ENCODE results near the gene ZSCAN30. TPM values are rescaled to one million over a fixed set of nuclear protein-coding genes. Genes with fewer than 3 reads are reported as not detected.

Gene ZSCAN30
- total RNA-seq, 5 donors from 2014 or later (not counting 1 experiment from before 2014, with no cell fraction given), result 14.4 to 19.6 (median 16.2) TPM

DNA sequence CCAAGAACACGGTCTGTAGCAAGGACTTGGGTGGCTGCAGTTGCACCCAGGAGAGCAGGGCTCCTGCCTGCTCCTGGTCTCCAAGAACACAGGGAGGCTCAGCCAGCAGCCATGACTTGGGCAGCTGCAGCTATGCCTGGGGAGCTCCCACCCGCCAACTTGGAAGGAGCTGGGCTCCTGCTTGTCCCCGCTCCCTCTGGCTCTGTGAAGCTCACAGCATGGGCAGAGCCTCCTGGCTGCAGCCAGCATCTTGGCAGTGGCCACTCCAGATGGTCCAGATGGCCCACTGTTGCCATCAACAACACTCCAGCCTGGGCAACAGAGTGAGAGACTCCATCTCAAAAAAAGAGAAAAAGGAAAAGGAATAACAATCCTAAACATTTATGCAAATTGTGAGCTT, 5.2 kb downstream of the ZSCAN30 start:
- Mint-ChIP-seq H3K36me3 (peaks cover 27% of the 10 kb centered on the region), H3K9me3 (peaks cover 0 to 7% (median 0%) of the 10 kb centered on the region in 3 donors), H3K4me1 (peaks cover 16 to 33% (median 26%) of the 10 kb centered on the region in 3 donors), H3K4me3 (no peak overlapping the region), H3K27me3 (no peaks in the 10 kb centered on the region), H3K27ac (no peak overlapping the region)
- Histone ChIP-seq H3K4me3 (ENCODE audit: control insufficient read depth in 1 of 2, extremely low read depth in 1 of 2, low read length in 1 of 2) (no peak overlapping the region), H3K4me1 (ENCODE audit: control insufficient read depth in 1 of 2, extremely low read depth in 1 of 2, insufficient read depth in 2 of 2, low read length in 2 of 2) (peaks cover 4 to 12% of the 10 kb centered on the region in 2 experiments), H3K27ac (ENCODE audit: low read length) (no peak overlapping the region), H3K36me3 (ENCODE audit: control insufficient read depth in 2 of 2, extremely low read depth in 1 of 2, insufficient read depth in 1 of 2, low read length in 1 of 2) (peaks cover 4 to 15% of the 10 kb centered on the region in 2 donors), H3K9me3 (no peaks in the 10 kb centered on the region), H3K27me3 (replicated peaks in 1 of 2; ENCODE audit: control insufficient read depth in 2 of 2, extremely low read depth in 1 of 2, insufficient read depth in 2 of 2, low read length in 1 of 2) (no peaks in the 10 kb centered on the region)
- POLR2A ChIA-PET, result no interaction called here
- DNase-seq, result no peak
- CTCF ChIA-PET, result no interaction called here
- ATAC-seq (replicated peaks in 1 of 4), result no peak
- WGBS (ENCODE audit: insufficient coverage), result 94% methylated on average over 3 of the region's 3 CpGs

DNA sequence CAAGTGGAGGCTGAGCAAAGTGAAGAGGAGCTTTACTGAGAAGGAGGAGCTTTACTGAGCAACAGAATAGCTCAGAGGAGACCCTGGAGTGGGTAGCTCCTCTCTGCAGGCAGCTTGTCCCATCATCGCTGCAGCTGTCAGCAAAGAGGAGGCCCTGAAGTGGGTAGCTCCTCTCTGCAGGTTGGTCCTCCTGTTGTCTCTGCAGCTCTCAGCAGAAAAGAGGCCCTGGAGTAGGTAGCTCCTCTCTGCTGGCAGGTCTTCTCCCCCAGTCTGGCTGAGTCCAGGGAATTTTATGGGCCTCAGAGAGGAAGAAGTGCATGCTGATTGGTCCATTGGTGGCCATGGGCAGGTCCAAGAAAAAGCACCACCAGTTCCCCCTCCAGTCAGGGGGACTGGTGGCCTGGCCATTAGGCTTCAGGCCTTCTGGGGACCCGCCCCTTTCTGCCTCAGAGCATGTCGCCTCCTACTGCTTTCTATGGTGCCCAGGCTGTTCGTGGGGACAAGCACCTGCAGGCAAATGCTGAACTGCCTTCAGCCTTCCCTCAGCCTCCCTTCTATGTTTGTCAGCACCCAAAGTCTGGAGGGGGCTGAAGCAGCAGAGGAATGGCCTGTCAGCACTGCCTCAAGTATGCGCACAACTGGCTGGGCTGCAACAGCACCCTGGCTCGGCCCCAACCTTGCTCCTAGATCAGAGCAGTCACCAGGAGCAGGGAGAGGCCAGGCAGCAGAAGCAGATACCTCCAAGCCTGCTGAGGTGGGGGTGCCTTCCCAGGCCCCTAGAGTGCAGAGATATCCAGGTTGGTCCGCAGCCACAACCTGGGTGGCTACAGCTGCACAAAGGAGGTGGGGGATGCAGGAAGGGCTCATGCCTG, 5.9 kb downstream of the ZSCAN30 start:
- Mint-ChIP-seq H3K27me3 (no peaks in the 10 kb centered on the region), H3K9me3 (peaks cover 0 to 9% (median 0%) of the 10 kb centered on the region in 3 donors), H3K36me3 (peaks cover 30% of the 10 kb centered on the region), H3K27ac (no peak overlapping the region), H3K4me1 (peaks cover 9 to 28% (median 21%) of the 10 kb centered on the region in 3 donors), H3K4me3 (no peak overlapping the region)
- peaks cover 0 to 6% of the 10 kb centered on the region in 2 experiments for H3K4me1 ChIP-seq (ENCODE audit: control insufficient read depth in 1 of 2, extremely low read depth in 1 of 2, insufficient read depth in 2 of 2, low read length in 2 of 2)
- ChIA-PET POLR2A (no interaction called here), CTCF (interaction anchor here in 1 of 2 donors (0.7 kb wide), 1 partner anchor 17 kb away, joined by 3 read pairs; no protein-coding TSS in a partner anchor)
- H3K27ac ChIP-seq (ENCODE audit: low read length), result no peak overlapping the region
- peaks cover under 1% of the 10 kb centered on the region for H3K9me3 ChIP-seq
- H3K27me3 ChIP-seq (replicated peaks in 1 of 2; ENCODE audit: control insufficient read depth in 2 of 2, extremely low read depth in 1 of 2, insufficient read depth in 2 of 2, low read length in 1 of 2), result no peaks in the 10 kb centered on the region
- no peak overlapping the region for H3K4me3 ChIP-seq (ENCODE audit: control insufficient read depth in 1 of 2, extremely low read depth in 1 of 2, low read length in 1 of 2)
- ATAC-seq (replicated peaks in 1 of 4), result no peak
- peaks cover 4 to 15% of the 10 kb centered on the region in 2 donors for H3K36me3 ChIP-seq (ENCODE audit: control insufficient read depth in 2 of 2, extremely low read depth in 1 of 2, insufficient read depth in 1 of 2, low read length in 1 of 2)
- no peak for DNase-seq
- 92% methylated on average over 7 of the region's 7 CpGs for WGBS (ENCODE audit: insufficient coverage)

DNA sequence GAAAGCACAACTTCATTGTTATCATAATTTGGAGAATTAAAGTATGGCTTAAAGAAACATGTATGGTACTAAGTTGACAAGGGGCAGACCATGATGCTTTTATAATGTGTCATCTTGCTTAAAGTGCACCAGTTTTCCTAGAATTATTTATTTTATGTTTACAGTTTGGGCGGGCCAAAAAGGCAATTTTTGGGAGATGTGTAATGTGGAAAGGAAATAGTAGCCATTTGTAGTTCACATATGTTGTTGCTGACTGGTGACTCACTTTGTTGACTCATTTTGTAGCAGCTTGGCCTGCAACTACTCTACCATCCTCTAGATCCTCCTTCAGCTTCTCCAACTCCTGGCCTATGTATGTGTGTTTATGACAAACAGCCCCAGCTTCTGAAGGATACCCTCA, 7.7 kb downstream of the ZSCAN30 start:
- Mint-ChIP-seq H3K36me3 (peaks cover 35% of the 10 kb centered on the region), H3K27me3 (no peaks in the 10 kb centered on the region), H3K4me3 (no peak overlapping the region), H3K27ac (no peak overlapping the region), H3K9me3 (peaks cover 0 to 16% (median 0%) of the 10 kb centered on the region in 3 donors), H3K4me1 (peaks cover 13 to 26% (median 19%) of the 10 kb centered on the region in 3 donors)
- WGBS (ENCODE audit: insufficient coverage), result no CpG with 5 or more reads among the region's 1 CpG
- POLR2A ChIA-PET, result no interaction called here
- CTCF ChIA-PET, result no interaction called here
- Histone ChIP-seq H3K27me3 (replicated peaks in 1 of 2; ENCODE audit: control insufficient read depth in 2 of 2, extremely low read depth in 1 of 2, insufficient read depth in 2 of 2, low read length in 1 of 2) (no peaks in the 10 kb centered on the region), H3K9me3 (peaks cover 2% of the 10 kb centered on the region), H3K36me3 (ENCODE audit: control insufficient read depth in 2 of 2, extremely low read depth in 1 of 2, insufficient read depth in 1 of 2, low read length in 1 of 2) (peaks cover 4 to 15% of the 10 kb centered on the region in 2 donors), H3K27ac (ENCODE audit: low read length) (no peak overlapping the region), H3K4me3 (ENCODE audit: control insufficient read depth in 1 of 2, extremely low read depth in 1 of 2, low read length in 1 of 2) (no peak overlapping the region), H3K4me1 (ENCODE audit: control insufficient read depth in 1 of 2, extremely low read depth in 1 of 2, insufficient read depth in 2 of 2, low read length in 2 of 2) (no peaks in the 10 kb centered on the region)
- DNase-seq, result no peak
- ATAC-seq (replicated peaks in 1 of 4), result no peak

DNA sequence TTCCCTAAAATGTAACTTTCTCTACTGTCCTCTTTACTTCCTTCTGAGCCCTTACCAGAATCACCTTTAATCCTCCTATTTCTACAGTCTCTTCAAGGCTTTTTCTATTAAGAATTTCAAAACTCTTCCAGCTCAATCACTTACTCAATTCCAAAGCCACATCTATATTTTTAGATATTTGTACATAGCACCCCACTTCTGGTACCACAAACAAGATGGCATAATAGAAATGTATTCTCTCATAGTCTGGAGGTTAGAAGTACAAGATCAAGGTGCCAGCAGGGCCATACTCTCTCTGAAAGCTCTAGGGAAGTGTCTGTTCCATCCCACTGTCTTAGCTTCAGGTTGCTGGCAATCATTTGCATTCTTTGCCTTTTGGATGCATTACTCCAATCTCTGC, 11.1 kb downstream of the ZSCAN30 start:
- DNase-seq (no peak), ATAC-seq (replicated peaks in 1 of 4) (no peak)
- ChIA-PET POLR2A (interaction anchor here in 1 of 2 donors (0.5 to 1.2 kb wide), 3 partner anchors 9 to 19 kb away, joined by 3 to 7 read pairs (median 3); no protein-coding TSS in a partner anchor), CTCF (no interaction called here)
- H3K27me3 Mint-ChIP-seq, result no peaks in the 10 kb centered on the region
- no peak overlapping the region for H3K27ac Mint-ChIP-seq
- Histone ChIP-seq H3K4me1 (ENCODE audit: control insufficient read depth in 1 of 2, extremely low read depth in 1 of 2, insufficient read depth in 2 of 2, low read length in 2 of 2) (no peaks in the 10 kb centered on the region), H3K36me3 (ENCODE audit: control insufficient read depth in 2 of 2, extremely low read depth in 1 of 2, insufficient read depth in 1 of 2, low read length in 1 of 2) (peaks cover 4 to 10% of the 10 kb centered on the region in 2 donors), H3K27ac (ENCODE audit: low read length) (no peak overlapping the region), H3K4me3 (ENCODE audit: control insufficient read depth in 1 of 2, extremely low read depth in 1 of 2, low read length in 1 of 2) (no peak overlapping the region), H3K27me3 (replicated peaks in 1 of 2; ENCODE audit: control insufficient read depth in 2 of 2, extremely low read depth in 1 of 2, insufficient read depth in 2 of 2, low read length in 1 of 2) (no peaks in the 10 kb centered on the region), H3K9me3 (peaks cover 2% of the 10 kb centered on the region)
- H3K9me3 Mint-ChIP-seq, result peaks cover 0 to 9% (median 0%) of the 10 kb centered on the region in 3 donors
- H3K36me3 Mint-ChIP-seq, result peaks cover 28% of the 10 kb centered on the region
- peaks cover 12 to 19% (median 16%) of the 10 kb centered on the region in 3 donors for H3K4me1 Mint-ChIP-seq
- no peak overlapping the region for H3K4me3 Mint-ChIP-seq

DNA sequence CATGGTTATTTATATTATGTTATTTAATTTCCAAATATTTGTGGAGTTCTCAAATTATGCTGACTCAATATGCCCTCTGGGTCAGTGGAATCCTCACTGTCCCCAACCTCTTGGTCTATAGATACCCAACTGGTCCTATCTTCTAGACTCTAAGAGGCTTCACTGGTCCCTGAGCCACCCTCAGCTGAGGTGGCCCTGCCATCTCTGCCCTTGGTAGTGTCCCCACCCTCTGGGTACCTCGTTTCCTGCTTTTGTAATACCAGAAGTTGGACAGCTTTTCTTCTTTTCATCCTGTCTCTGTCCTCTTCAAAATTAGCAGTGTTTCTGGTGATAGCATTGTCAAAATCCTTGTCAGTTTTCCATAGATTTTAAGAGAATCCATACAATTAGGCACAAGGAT, 11.9 kb downstream of the ZSCAN30 start:
- peaks cover 0 to 9% (median 2%) of the 10 kb centered on the region in 3 donors for H3K9me3 Mint-ChIP-seq
- no peak for ATAC-seq (replicated peaks in 1 of 4)
- whole genome bisulfite sequencing (ENCODE audit: insufficient coverage), result 40% methylated on average over 1 of the region's 1 CpG

DNA sequence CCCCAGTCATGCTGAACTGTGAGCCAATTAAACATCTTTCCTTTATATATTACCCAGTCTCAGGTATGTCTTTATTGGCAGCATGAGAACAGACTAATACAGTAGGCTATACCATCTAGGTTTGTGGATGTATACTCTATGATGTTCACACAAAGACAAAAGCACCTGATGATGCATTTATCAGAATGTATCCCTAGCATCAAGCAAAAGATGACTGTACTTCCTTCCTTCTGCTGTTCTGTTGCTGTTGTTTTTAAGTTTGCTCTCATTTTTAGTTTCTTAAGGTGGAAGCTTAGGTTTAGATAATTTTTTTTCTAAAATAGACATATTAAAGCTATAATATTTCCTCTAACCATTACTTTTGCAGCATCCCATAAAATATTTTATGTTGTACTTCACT, 12.4 kb downstream of the ZSCAN30 start:
- Mint-ChIP-seq H3K27me3 (no peaks in the 10 kb centered on the region), H3K4me1 (peaks cover 12 to 17% (median 16%) of the 10 kb centered on the region in 3 donors), H3K9me3 (peaks cover 0 to 9% (median 5%) of the 10 kb centered on the region in 3 donors), H3K4me3 (no peak overlapping the region), H3K27ac (peak overlapping the region in 1 of 2 donors; percentile 34), H3K36me3 (peaks cover 28% of the 10 kb centered on the region)
- no peaks in the 10 kb centered on the region for H3K27me3 ChIP-seq (replicated peaks in 1 of 2; ENCODE audit: control insufficient read depth in 2 of 2, extremely low read depth in 1 of 2, insufficient read depth in 2 of 2, low read length in 1 of 2)
- ChIA-PET POLR2A (interaction anchor here in 1 of 2 donors (0.6 kb wide), 1 partner anchor 108 kb away, joined by 3 read pairs; no protein-coding TSS in a partner anchor), CTCF (interaction anchor here in 1 of 2 donors (0.9 kb wide), 1 partner anchor 109 kb away, joined by 3 read pairs; no protein-coding TSS in a partner anchor)
- no peaks in the 10 kb centered on the region for H3K4me1 ChIP-seq (ENCODE audit: control insufficient read depth in 1 of 2, extremely low read depth in 1 of 2, insufficient read depth in 2 of 2, low read length in 2 of 2)
- peaks cover 2% of the 10 kb centered on the region for H3K9me3 ChIP-seq
- DNase-seq (no peak), ATAC-seq (replicated peaks in 1 of 4) (peak in 2 of 4 experiments; percentile 38 to 58)
- H3K27ac ChIP-seq (ENCODE audit: low read length), result no peak overlapping the region
- no peaks in the 10 kb centered on the region for H3K36me3 ChIP-seq (ENCODE audit: control insufficient read depth in 2 of 2, extremely low read depth in 1 of 2, insufficient read depth in 1 of 2, low read length in 1 of 2)
- no peak overlapping the region for H3K4me3 ChIP-seq (ENCODE audit: control insufficient read depth in 1 of 2, extremely low read depth in 1 of 2, low read length in 1 of 2)

More for the DNA sequence above, 11.9 kb downstream of the ZSCAN30 start:
- Histone ChIP-seq H3K4me3 (ENCODE audit: control insufficient read depth in 1 of 2, extremely low read depth in 1 of 2, low read length in 1 of 2) (no peak overlapping the region), H3K36me3 (ENCODE audit: control insufficient read depth in 2 of 2, extremely low read depth in 1 of 2, insufficient read depth in 1 of 2, low read length in 1 of 2) (peaks cover 0 to 3% of the 10 kb centered on the region in 2 donors), H3K4me1 (ENCODE audit: control insufficient read depth in 1 of 2, extremely low read depth in 1 of 2, insufficient read depth in 2 of 2, low read length in 2 of 2) (no peaks in the 10 kb centered on the region), H3K27me3 (replicated peaks in 1 of 2; ENCODE audit: control insufficient read depth in 2 of 2, extremely low read depth in 1 of 2, insufficient read depth in 2 of 2, low read length in 1 of 2) (no peaks in the 10 kb centered on the region), H3K27ac (ENCODE audit: low read length) (no peak overlapping the region), H3K9me3 (peaks cover 2% of the 10 kb centered on the region)
- H3K4me1 Mint-ChIP-seq, result peaks cover 12 to 19% (median 16%) of the 10 kb centered on the region in 3 donors
- H3K36me3 Mint-ChIP-seq, result peaks cover 29% of the 10 kb centered on the region
- H3K4me3 Mint-ChIP-seq, result no peak overlapping the region
- ChIA-PET CTCF (interaction anchor here in 1 of 2 donors (0.9 kb wide), 1 partner anchor 108 kb away, joined by 3 read pairs; no protein-coding TSS in a partner anchor), POLR2A (interaction anchor here in 1 of 2 donors (0.6 kb wide), 1 partner anchor 109 kb away, joined by 3 read pairs; no protein-coding TSS in a partner anchor)
- no peaks in the 10 kb centered on the region for H3K27me3 Mint-ChIP-seq
- no peak overlapping the region for H3K27ac Mint-ChIP-seq
- no peak for DNase-seq

Data from T-cell (primary cell).